ENCODE results near the gene FHOD3. TPM values are rescaled to one million over a fixed set of nuclear protein-coding genes. Genes with fewer than 3 reads are reported as not detected.

The FHOD3 gene
- total and polyA plus RNA-seq, 2 of the 8 experiments (the other 6 are each of a cell fraction or from before 2014, with no cell fraction given): 9.7 to 10.5 TPM

- no peak for TF ChIP-seq PHF8 (conservative IDR thresholded peaks at IDR 0.05; ENCODE audit: low read depth, low read length)
- no peak for TF ChIP-seq KDM4A (IDR thresholded peaks at IDR 0.05; ENCODE audit: low read depth, low read length, severe bottlenecking)
- no peak for TF ChIP-seq GABPA (IDR thresholded peaks at IDR 0.05; ENCODE audit: borderline replicate concordance, insufficient read depth, low read length)
- TF ChIP-seq EZH2 (IDR thresholded peaks at IDR 0.05; ENCODE audit: low read depth, low read length, severe bottlenecking): no peak
- no peak for TF ChIP-seq RXRA (IDR thresholded peaks at IDR 0.05; ENCODE audit: insufficient read depth, low read depth, low read length)
- no peak for TF ChIP-seq HDAC2 (IDR thresholded peaks at IDR 0.05; ENCODE audit: borderline replicate concordance in 1 of 2, low read depth in 2 of 2, low read length in 2 of 2)
- no peak for TF ChIP-seq KDM5A (IDR thresholded peaks at IDR 0.05; ENCODE audit: low read length)
Measured at GRCh38 chr18:36271153-36271552, 26.4 kb upstream of the FHOD3 start (continued).
